H1 (cell line): ENCODE measurements around the gene PLCB2. TPM values are rescaled to one million over a fixed set of nuclear protein-coding genes. Genes with fewer than 3 reads are reported as not detected.

ENCODE experiments used
- BACH1 ChIP-seq: IDR thresholded peaks from 2 replicates; pipeline ENCODE4 v1.6.1; 2012; ENCODE audit warnings: low read length, improper control_type of control experiment
- BCL11A ChIP-seq, 2 experiments: IDR thresholded peaks; one replicate each; pipeline ENCODE4 v1.6.1; 2011; ENCODE audit warnings: low read depth in 2 of 2, low read length in 2 of 2, mild to moderate bottlenecking in 2 of 2
- SP4 ChIP-seq: IDR thresholded peaks from 2 replicates; pipeline ENCODE4 v1.6.1; 2012; ENCODE audit warnings: low read length, inconsistent platforms
- polyA plus RNA-seq, 7 experiments: library from polyadenylated mRNA; depleted of rRNA in 3 of 7; stranded (reverse) in 5 of 7; unstranded in 2 of 7; fragments of >200 nt in 5 of 7; fragments of 200-250 nt in 2 of 7; gene quantifications; 1 replicate in 5 of 7; 2 replicates in 1 of 7; 4 replicates in 1 of 7; pipeline versions ENCODE4 v1.2.1 to v1.2.3, GENCODE V29; 2011 to 2013; ENCODE audit warnings: missing spikeins in 2 of 7, mixed read lengths in 2 of 7
- total RNA-seq: library from RNA; stranded (reverse); fragmentation: NEBNext Ultra II Directional; extraction: Animal tissue kit (Norgen Biotek cat#: 25700); gene quantifications from 2 replicates; pipeline ENCODE4 v1.2.1, GENCODE V29; 2021
- TF ChIP-seq, protein P1 (sequence below), 3 experiments: IDR thresholded peaks; 1 replicate in 2 of 3; 2 replicates in 1 of 3; pipeline versions ENCODE4 v1.5.1 to v1.6.1; 2011; ENCODE audit warnings: low read length in 3 of 3, mild to moderate bottlenecking in 3 of 3, inconsistent platforms in 2 of 3, low read depth in 1 of 3, moderate library complexity in 1 of 3; ENCODE audit not compliant: insufficient read depth in 1 of 3; ENCODE audit errors: control extremely low read depth in 1 of 3

Gene PLCB2
- total and polyA plus RNA-seq, 2 of the 8 experiments (the other 6 are each of a cell fraction or from before 2014, with no cell fraction given) = 7.2 to 8.4 TPM

DNA sequence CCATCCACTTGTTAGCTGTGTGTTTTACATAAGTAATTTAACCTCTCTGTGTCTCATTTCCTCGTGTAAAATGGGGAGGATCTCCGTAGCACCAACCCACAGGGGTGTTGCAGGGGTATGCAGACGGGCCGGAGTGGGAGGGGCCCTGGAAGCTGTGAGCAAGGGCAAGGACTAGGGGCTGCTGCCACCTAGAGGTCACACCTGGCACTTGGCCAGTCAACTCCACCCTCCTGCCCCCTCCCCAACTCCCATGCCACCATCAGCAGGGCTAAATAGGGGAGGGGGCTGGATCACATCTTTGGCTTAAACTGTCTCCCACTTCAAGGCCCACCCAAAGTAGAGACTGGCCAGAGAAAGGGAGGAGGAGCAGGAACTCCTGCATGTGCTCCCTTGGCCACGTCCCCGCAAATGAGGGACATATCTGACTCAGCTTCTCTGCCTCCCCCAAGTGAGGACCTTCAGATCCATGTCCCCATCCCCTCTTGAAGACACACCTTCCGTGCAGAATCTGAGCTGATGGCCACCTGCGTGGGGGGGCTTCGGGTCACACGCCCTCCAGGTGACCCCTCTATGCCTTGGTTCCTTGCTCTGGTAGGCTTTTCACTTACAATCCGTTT, 30.4 kb upstream of the PLCB2 start (continued):
- no peak for TF ChIP-seq BACH1
- TF ChIP-seq BCL11A (IDR thresholded peaks at IDR 0.05; ENCODE audit: low read depth in 2 of 2, low read length in 2 of 2) = no peak
- 0 out of 2 replicates have a peak, but pooled peaks have one; percentile 67 for TF ChIP-seq SP4
- TF ChIP-seq, protein P1, sequence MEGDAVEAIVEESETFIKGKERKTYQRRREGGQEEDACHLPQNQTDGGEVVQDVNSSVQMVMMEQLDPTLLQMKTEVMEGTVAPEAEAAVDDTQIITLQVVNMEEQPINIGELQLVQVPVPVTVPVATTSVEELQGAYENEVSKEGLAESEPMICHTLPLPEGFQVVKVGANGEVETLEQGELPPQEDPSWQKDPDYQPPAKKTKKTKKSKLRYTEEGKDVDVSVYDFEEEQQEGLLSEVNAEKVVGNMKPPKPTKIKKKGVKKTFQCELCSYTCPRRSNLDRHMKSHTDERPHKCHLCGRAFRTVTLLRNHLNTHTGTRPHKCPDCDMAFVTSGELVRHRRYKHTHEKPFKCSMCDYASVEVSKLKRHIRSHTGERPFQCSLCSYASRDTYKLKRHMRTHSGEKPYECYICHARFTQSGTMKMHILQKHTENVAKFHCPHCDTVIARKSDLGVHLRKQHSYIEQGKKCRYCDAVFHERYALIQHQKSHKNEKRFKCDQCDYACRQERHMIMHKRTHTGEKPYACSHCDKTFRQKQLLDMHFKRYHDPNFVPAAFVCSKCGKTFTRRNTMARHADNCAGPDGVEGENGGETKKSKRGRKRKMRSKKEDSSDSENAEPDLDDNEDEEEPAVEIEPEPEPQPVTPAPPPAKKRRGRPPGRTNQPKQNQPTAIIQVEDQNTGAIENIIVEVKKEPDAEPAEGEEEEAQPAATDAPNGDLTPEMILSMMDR (IDR thresholded peaks at IDR 0.05; ENCODE audit: control extremely low read depth in 1 of 3, insufficient read depth in 1 of 3, low read depth in 1 of 3, low read length in 3 of 3) = peak in 2 of 3 experiments; percentile 90 to 97; a peak in 3 of 4 replicates
